ENCODE measurements around the gene CCR9. TPM values are rescaled to one million over a fixed set of nuclear protein-coding genes. Genes with fewer than 3 reads are reported as not detected.

The CCR9 gene
- total RNA-seq = not detected

DNA sequence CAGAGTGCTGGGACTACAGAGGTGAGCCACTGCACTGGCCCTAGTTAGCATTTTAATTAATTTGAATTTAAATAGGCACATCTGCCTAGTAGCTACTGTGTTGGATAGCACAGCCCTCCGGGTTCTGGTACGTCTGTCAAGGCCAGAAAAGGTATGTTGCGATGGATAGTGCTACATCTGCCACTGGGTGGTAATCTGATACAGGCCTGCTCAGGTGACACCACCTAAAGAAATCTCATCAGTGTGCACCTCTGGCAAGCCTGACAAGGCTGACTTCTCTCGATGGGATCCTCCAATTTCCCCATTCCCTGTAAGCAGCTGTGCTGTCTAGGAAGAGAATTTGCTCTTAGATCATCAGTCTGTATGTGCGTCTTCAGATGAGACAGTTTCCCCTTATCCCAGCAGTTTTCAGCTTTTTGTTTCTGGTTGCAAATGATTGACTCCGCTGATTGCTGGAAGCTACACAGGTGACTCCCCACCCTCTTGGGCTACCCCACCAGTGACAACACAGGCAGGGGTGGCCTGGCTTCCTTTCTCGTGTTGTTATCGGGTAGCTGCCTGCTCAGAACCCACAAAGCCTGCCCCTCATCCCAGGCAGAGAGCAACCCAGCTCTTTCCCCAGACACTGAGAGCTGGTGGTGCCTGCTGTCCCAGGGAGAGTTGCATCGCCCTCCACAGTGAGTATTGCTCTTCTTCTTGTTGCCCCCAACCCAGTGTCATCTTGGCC lies at the start of gene CCR9:
Gene CCR9, plus strand, starts transcription at position 565 of the 727 bp plus-strand sequence. CDS start 8,391 bp downstream, outside the sequence.

DNA sequence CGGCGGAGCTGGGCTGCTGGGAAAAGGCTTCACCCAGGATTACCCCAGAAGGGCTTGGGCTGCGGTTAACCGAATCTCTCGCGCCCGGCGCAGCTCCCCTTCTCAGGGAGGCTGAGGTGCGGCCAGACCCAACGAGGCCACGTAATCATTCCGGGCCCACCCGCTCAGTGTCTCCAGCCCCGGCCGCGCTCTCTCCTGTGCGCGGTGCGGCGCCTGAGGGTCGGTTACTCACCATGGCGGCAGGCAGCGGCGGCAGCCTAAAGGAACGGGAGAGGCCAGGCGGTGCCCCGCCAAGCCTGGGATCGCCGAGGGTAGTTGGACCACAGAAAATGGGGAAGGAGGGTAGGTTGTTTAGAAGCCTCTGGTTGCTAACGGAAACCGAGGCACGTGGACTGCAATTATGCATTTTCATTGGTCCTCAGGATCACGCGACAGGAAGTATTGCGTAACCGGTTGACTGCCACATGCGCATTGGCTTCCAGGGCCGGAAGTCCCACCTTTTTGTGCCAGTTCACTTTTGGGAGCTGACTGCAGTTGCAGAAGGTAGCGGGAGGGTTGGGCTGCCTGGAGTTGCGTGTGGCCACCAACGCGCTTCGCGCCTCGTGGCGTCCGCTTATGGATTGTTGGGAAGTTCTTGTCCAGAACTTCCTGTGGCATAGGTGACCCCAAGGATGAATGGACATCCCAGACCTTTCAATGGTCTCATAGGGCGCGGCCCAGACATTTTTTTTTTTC lies 44.4 kb upstream of the CCR9 start, which contains the start of gene LZTFL1:
Gene LZTFL1, minus strand, starts transcription at position 363 of the 735 bp plus-strand sequence. Its CDS starts 128 bp downstream, at position 235.

DNA sequence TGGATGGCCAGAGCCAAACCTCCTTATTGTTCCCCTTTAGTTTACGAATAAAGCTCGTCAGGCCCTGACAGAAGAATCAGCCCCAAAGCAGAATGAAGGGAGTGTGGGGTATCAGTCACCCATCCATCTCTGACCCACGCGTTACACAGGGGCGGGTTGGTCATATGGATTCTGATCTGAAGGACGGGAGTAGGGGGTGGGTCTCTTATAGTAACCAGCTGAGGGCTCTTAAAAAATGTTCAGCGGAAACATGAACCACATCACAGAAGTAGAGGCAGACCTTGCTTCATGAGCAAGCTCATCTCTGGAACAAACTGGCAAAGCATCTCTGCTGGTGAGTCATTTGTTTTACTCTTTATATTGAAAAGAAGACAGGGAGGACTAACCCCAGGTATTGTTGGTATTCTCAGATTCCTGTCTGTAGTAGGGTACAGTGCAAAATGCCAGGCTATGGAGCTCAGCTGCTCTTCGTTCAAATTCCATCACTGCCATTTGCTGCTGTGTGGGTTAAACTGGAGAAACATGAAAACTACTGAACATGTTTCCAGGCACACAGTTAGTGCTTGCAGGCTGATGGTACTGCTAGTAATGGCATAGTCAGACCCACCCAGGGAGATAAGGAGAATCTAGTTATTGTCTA lies 57.0 kb downstream of the CCR9 start, which contains the start of gene CXCR6:
Gene CXCR6, plus strand, starts transcription at position 258 of the 640 bp plus-strand sequence. CDS start 3,018 bp downstream, outside the sequence.

Small RNA genes lying within 50 kb of the gene (small RNA-seq; reads per million reads assigned to genes)
- not detected for gene RF00019 (ENCODE audit: low replicate concordance)

Other genes with a start within 250 kb of the CCR9 start
- 77.6 TPM for gene SACM1L, start 197.1 kb upstream of the CCR9 start, total RNA-seq
- gene SLC6A20, start 90.0 kb upstream of the CCR9 start, total RNA-seq = 1.6 TPM
- 29.4 TPM for gene LZTFL1, start 44.4 kb upstream of the CCR9 start, total RNA-seq
- not detected for gene CXCR6, start 56.9 kb downstream of the CCR9 start, total RNA-seq
- gene FYCO1, start 109.3 kb downstream of the CCR9 start, total RNA-seq = 3.1 TPM
- not detected for gene XCR1, start 140.9 kb downstream of the CCR9 start, total RNA-seq

Data from parietal lobe (tissue), 2 donors.